ENCODE results near the gene ZNF688.
A peak's percentile ranks its signal among the peaks of the same experiment; 100 is the strongest.
"Not testable (repeated sequence)": the region's sequence is repeated elsewhere in the genome, so short reads cannot be mapped to it uniquely, and the experiment has no call there.

Gene ZNF688

DNA sequence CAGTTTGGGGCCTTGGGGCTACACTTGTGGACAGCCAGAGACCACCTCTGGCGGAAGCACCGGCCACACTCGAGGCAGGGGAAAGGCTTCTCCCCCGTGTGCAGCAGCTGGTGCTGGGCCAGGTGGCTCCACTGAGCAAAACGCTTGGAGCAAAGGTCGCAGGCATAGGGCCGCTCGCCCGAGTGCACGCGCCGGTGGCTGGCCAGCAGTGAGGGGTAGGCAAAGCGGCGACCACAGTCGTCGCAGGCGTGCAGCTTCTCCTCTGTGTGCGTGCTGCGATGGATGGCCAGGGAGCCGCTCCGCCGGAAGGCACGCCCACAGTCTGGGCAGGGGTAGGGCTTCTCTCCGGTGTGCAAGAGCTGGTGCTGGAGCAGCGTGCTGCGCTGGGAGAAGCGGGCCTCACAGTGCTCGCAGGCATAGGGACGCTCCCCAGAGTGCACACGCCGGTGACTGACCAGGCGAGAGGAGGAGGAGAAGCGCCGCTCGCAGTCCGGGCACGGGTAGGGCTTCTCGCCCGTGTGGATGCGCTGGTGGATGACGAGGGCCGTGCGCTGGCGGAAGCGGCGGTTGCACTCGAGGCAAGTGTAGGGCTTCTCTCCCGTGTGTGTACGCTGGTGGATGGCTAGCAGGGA lies 32.9 kb upstream of the ZNF688 start:
- no peaks in the 10 kb centered on the region for H3K27me3 ChIP-seq (ENCODE audit: insufficient read depth, low read length)
- WGBS, result 96% methylated on average over 49 of the region's 49 CpGs
- no peaks in the 10 kb centered on the region for H3K9me3 ChIP-seq (ENCODE audit: insufficient read depth, low read depth, low read length)
- H3K36me3 ChIP-seq (ENCODE audit: insufficient read depth, low read length), result peaks cover 42% of the 10 kb centered on the region
- H3K9ac ChIP-seq (ENCODE audit: low read depth, low read length), result no peak overlapping the region
- H3K27ac ChIP-seq (ENCODE audit: low read depth, low read length), result no peak overlapping the region
- no peak overlapping the region for H3K4me3 ChIP-seq (ENCODE audit: low read length)
- no peaks in the 10 kb centered on the region for H3K4me1 ChIP-seq (ENCODE audit: insufficient read depth, low read length)

DNA sequence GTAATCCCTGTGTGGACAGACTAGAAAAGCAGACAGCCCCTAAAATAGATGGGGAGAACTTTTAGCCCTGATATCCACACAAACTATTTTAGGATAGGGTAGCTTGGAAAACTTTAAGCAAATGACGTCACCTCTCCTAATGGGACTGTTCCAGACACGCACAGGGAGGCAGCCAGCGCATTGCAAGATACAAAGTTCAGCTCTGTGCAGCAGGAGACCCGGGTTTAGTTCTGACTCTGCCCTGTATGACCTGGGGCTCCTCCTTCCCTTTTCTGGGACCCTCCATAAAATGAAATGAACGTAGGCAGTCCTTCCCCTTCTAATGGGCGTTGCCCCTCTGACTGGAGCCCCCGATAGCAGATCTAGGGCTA lies 32.4 kb upstream of the ZNF688 start:
- Histone ChIP-seq H3K9ac (ENCODE audit: low read depth, low read length) (no peak overlapping the region), H3K27ac (ENCODE audit: low read depth, low read length) (no peak overlapping the region), H3K4me3 (ENCODE audit: low read length) (no peak overlapping the region), H3K27me3 (ENCODE audit: insufficient read depth, low read length) (no peaks in the 10 kb centered on the region), H3K36me3 (ENCODE audit: insufficient read depth, low read length) (peaks cover 42% of the 10 kb centered on the region), H3K9me3 (ENCODE audit: insufficient read depth, low read depth, low read length) (no peaks in the 10 kb centered on the region), H3K4me1 (ENCODE audit: insufficient read depth, low read length) (no peaks in the 10 kb centered on the region)
- WGBS, result 96% methylated on average over 7 of the region's 7 CpGs

- H3K9me3 ChIP-seq (ENCODE audit: insufficient read depth, low read depth, low read length), result no peaks in the 10 kb centered on the region
- H3K36me3 ChIP-seq (ENCODE audit: insufficient read depth, low read length), result peaks cover 39% of the 10 kb centered on the region
- no peak overlapping the region for H3K27ac ChIP-seq (ENCODE audit: low read depth, low read length)
- H3K4me3 ChIP-seq (ENCODE audit: low read length), result no peak overlapping the region
- no peaks in the 10 kb centered on the region for H3K4me1 ChIP-seq (ENCODE audit: insufficient read depth, low read length)
- 93% methylated on average over 4 of the region's 4 CpGs for WGBS
- H3K27me3 ChIP-seq (ENCODE audit: insufficient read depth, low read length), result no peaks in the 10 kb centered on the region
- no peak overlapping the region for H3K9ac ChIP-seq (ENCODE audit: low read depth, low read length)
Observed at GRCh38 chr16:30602616-30603277, 31.2 kb upstream of the ZNF688 start.

- Histone ChIP-seq H3K9me3 (ENCODE audit: insufficient read depth, low read depth, low read length) (no peaks in the 10 kb centered on the region), H3K4me3 (ENCODE audit: low read length) (no peak overlapping the region), H3K27me3 (ENCODE audit: insufficient read depth, low read length) (no peaks in the 10 kb centered on the region), H3K4me1 (ENCODE audit: insufficient read depth, low read length) (no peaks in the 10 kb centered on the region), H3K9ac (ENCODE audit: low read depth, low read length) (no peak overlapping the region), H3K27ac (ENCODE audit: low read depth, low read length) (no peak overlapping the region), H3K36me3 (ENCODE audit: insufficient read depth, low read length) (peaks cover 37% of the 10 kb centered on the region)
- WGBS, result 88% methylated on average over 3 of the region's 4 CpGs
Observed at GRCh38 chr16:30601966-30602365, 30.5 kb upstream of the ZNF688 start.

DNA sequence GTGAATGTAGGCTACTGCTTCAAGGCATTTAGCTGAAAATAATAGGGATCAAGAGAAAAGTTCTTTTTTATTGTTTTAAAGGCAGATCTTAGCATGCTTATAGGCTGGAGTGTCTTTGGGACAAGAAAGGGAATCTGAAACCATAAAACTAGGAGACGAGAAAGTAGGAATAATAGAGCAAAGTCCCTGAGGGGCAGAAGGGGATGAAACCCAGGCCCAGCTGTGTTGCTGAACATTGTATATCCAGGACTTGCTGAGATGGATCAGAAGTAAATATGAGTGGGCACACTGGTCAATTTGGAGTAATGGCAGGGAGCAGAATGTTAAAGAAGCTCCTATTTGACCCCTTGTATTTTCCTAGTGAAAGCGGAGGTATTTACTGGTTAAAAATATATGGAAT lies 29.4 kb upstream of the ZNF688 start:
- H3K27me3 ChIP-seq (ENCODE audit: insufficient read depth, low read length), result no peaks in the 10 kb centered on the region
- 96% methylated on average over 2 of the region's 2 CpGs for WGBS
- H3K36me3 ChIP-seq (ENCODE audit: insufficient read depth, low read length), result peaks cover 29% of the 10 kb centered on the region
- no peaks in the 10 kb centered on the region for H3K4me1 ChIP-seq (ENCODE audit: insufficient read depth, low read length)
- no peak overlapping the region for H3K9ac ChIP-seq (ENCODE audit: low read depth, low read length)
- H3K27ac ChIP-seq (ENCODE audit: low read depth, low read length), result no peak overlapping the region
- no peak overlapping the region for H3K4me3 ChIP-seq (ENCODE audit: low read length)
- no peaks in the 10 kb centered on the region for H3K9me3 ChIP-seq (ENCODE audit: insufficient read depth, low read depth, low read length)

GRCh38 chr16:30600215-30600614 lies 28.7 kb upstream of the ZNF688 start:
- Histone ChIP-seq H3K9me3 (ENCODE audit: insufficient read depth, low read depth, low read length) (no peaks in the 10 kb centered on the region), H3K9ac (ENCODE audit: low read depth, low read length) (no peak overlapping the region), H3K4me3 (ENCODE audit: low read length) (no peak overlapping the region), H3K27me3 (ENCODE audit: insufficient read depth, low read length) (no peaks in the 10 kb centered on the region), H3K4me1 (ENCODE audit: insufficient read depth, low read length) (no peaks in the 10 kb centered on the region), H3K36me3 (ENCODE audit: insufficient read depth, low read length) (peaks cover 25% of the 10 kb centered on the region), H3K27ac (ENCODE audit: low read depth, low read length) (no peak overlapping the region)
- 90% methylated on average over 3 of the region's 3 CpGs for WGBS

DNA sequence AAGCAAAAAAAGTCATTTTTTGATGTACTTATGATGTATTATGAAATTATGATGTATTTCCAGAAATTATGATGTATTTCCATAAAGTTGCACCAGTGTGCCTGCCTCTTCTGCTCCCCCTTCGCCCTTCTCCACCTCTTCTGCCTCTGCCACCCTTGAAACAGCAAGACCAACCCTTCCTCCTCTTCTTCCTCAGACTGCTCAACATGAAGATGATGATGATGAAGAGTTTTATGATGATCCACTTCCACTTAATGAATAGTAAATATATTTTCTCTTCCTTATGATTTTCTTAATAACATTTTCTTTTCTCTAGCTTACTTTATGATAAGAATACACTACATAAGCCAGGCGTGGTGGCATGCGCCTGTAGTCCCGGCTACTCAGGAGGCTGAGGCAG lies 21.4 kb upstream of the ZNF688 start:
- H3K4me3 ChIP-seq (ENCODE audit: low read length), result no peak overlapping the region
- WGBS, result 95% methylated on average over 3 of the region's 4 CpGs
- H3K36me3 ChIP-seq (ENCODE audit: insufficient read depth, low read length), result peaks cover 8% of the 10 kb centered on the region
- H3K4me1 ChIP-seq (ENCODE audit: insufficient read depth, low read length), result no peaks in the 10 kb centered on the region
- no peaks in the 10 kb centered on the region for H3K9me3 ChIP-seq (ENCODE audit: insufficient read depth, low read depth, low read length)
- no peak overlapping the region for H3K27ac ChIP-seq (ENCODE audit: low read depth, low read length)
- H3K27me3 ChIP-seq (ENCODE audit: insufficient read depth, low read length), result no peaks in the 10 kb centered on the region
- no peak overlapping the region for H3K9ac ChIP-seq (ENCODE audit: low read depth, low read length)

- 97% methylated on average over 8 of the region's 9 CpGs for WGBS
Observed at GRCh38 chr16:30590869-30591268, 19.4 kb upstream of the ZNF688 start.

DNA sequence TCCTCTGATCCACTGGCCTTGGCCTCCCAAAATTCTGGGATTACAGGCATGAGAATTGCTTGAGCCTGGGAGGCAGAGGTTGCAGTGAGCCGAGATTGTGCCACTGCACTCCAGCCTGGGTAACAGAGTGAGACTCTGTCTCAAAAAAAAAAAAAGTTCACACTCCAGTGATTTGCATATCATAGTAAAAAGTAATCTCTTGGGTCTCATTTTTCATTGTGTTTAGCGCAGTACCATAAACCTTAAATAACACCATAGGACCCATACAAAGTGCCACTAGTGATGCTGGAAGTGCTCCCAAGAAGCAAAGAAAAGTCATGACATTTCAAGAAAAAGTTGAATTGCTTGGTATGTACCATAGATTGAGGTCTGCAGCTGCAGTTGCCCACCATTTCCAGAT lies 18.1 kb upstream of the ZNF688 start:
- peaks cover 15% of the 10 kb centered on the region for H3K36me3 ChIP-seq (ENCODE audit: insufficient read depth, low read length)
- not testable (repeated sequence) for H3K4me3 ChIP-seq (ENCODE audit: low read length); H3K9me3 ChIP-seq (ENCODE audit: insufficient read depth, low read depth, low read length); H3K27me3 ChIP-seq (ENCODE audit: insufficient read depth, low read length); H3K27ac ChIP-seq (ENCODE audit: low read depth, low read length); H3K9ac ChIP-seq (ENCODE audit: low read depth, low read length); H3K4me1 ChIP-seq (ENCODE audit: insufficient read depth, low read length)
- WGBS, result 90% methylated on average over 2 of the region's 2 CpGs

More at GRCh38 chr16:30590869-30591268, 19.4 kb upstream of the ZNF688 start:
- not testable (repeated sequence) for H3K9me3 ChIP-seq (ENCODE audit: insufficient read depth, low read depth, low read length); H3K27ac ChIP-seq (ENCODE audit: low read depth, low read length); H3K27me3 ChIP-seq (ENCODE audit: insufficient read depth, low read length); H3K4me3 ChIP-seq (ENCODE audit: low read length); H3K9ac ChIP-seq (ENCODE audit: low read depth, low read length); H3K4me1 ChIP-seq (ENCODE audit: insufficient read depth, low read length)
- H3K36me3 ChIP-seq (ENCODE audit: insufficient read depth, low read length), result peaks cover 16% of the 10 kb centered on the region

- Histone ChIP-seq H3K36me3 (ENCODE audit: insufficient read depth, low read length) (peaks cover 14% of the 10 kb centered on the region), H3K27ac (ENCODE audit: low read depth, low read length) (no peak overlapping the region), H3K4me1 (ENCODE audit: insufficient read depth, low read length) (peaks cover 4% of the 10 kb centered on the region; the same call in 1 of the 2 replicates)
Observed at GRCh38 chr16:30588651-30589050, 17.1 kb upstream of the ZNF688 start.

DNA sequence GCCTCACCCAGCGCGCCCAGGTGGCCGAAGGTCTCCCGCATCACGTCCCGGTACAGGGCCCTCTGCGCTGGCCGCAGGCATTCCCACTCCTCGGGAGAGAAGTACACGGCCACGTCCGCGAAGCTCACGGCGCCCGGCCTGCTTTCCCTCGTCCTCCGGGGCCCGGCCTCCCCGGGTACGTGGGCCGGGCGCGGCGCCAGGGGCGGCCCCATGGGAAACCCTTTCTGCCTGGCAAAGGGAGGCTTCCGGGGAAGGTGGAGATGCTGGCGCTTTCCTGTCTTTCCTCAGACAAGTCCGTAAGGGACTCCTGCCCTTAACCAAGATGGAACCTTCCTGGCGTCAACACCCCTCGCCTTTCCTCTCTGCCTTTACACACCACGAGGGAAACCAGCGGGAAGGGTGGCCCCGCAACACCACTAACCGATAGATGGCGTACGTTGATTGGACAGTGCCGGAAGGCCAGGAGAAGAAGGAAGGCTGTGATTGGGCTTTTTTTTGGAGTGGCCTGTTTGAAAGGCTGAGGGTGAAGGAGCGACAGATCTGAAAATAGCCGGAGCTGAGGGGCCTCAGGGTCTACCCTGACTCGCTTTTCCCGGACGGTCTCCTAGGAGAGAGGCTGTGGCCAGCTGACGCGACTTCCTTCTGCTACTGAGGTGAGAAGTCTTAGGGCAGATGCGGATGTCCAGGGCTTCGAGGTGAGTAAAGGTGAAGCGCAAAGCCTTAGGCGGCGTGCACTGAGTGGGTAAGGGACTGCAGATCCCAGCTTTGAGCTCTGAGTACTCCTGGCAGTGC lies 14.1 kb upstream of the ZNF688 start, which contains the start of gene ZNF785:
TSS of gene ZNF785 (minus strand) at position 298 of the 792 bp plus-strand sequence. CDS start at position 212, 86 bp downstream.
- peak within 1 kb of the TSS; percentile 82 for H3K27ac ChIP-seq (ENCODE audit: low read depth, low read length)
- H3K27me3 ChIP-seq (ENCODE audit: insufficient read depth, low read length), result no peaks in the 10 kb centered on the region
- H3K36me3 ChIP-seq (ENCODE audit: insufficient read depth, low read length), result peaks cover 40% of the 10 kb centered on the region

More at GRCh38 chr16:30588651-30589050, 17.1 kb upstream of the ZNF688 start:
- WGBS, result 93% methylated on average over 2 of the region's 2 CpGs
- H3K4me3 ChIP-seq (ENCODE audit: low read length), result no peak overlapping the region
- no peaks in the 10 kb centered on the region for H3K27me3 ChIP-seq (ENCODE audit: insufficient read depth, low read length)
- no peak overlapping the region for H3K9ac ChIP-seq (ENCODE audit: low read depth, low read length)
- no peaks in the 10 kb centered on the region for H3K9me3 ChIP-seq (ENCODE audit: insufficient read depth, low read depth, low read length)

More for the DNA sequence above, 14.1 kb upstream of the ZNF688 start, which contains the start of gene ZNF785:
- 4% methylated on average over 50 of the region's 50 CpGs for WGBS
- Histone ChIP-seq H3K4me3 (ENCODE audit: low read length) (peak within 1 kb of the TSS; percentile 71), H3K9me3 (ENCODE audit: insufficient read depth, low read depth, low read length) (no peaks in the 10 kb centered on the region), H3K9ac (ENCODE audit: low read depth, low read length) (peak within 1 kb of the TSS; percentile 93), H3K4me1 (ENCODE audit: insufficient read depth, low read length) (peaks cover 4% of the 10 kb centered on the region; the same call in 1 of the 2 replicates)
